GM12801 (cell line): ENCODE data around the gene GUCY2D.

ENCODE experiments used
- TF ChIP-seq, protein P1 (sequence below): IDR thresholded peaks from one replicate; pipeline ENCODE4 v1.5.1; 2011; ENCODE audit warnings: control low read depth; ENCODE audit not compliant: insufficient read length; ENCODE audit errors: extremely low read depth

The GUCY2D gene

DNA sequence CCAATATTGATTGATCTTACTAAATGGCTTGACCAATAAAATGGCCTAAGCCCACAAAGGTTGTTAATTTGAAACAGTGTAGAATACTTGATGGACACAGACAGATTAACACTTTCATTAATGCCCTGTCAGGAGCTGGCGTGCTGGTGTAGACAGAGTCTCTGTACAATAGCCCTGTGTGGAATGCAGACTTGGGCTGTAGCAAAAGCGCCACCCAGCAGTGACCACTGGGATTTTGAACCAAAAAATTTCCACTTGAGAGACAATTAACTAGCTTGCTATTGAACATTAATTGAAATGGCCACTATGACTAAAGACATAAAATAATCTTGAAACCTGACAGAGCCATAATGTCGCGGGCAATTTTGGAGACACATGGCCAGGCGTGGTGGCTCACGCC is 19.7 kb upstream of the GUCY2D start:
- TF ChIP-seq, protein P1, sequence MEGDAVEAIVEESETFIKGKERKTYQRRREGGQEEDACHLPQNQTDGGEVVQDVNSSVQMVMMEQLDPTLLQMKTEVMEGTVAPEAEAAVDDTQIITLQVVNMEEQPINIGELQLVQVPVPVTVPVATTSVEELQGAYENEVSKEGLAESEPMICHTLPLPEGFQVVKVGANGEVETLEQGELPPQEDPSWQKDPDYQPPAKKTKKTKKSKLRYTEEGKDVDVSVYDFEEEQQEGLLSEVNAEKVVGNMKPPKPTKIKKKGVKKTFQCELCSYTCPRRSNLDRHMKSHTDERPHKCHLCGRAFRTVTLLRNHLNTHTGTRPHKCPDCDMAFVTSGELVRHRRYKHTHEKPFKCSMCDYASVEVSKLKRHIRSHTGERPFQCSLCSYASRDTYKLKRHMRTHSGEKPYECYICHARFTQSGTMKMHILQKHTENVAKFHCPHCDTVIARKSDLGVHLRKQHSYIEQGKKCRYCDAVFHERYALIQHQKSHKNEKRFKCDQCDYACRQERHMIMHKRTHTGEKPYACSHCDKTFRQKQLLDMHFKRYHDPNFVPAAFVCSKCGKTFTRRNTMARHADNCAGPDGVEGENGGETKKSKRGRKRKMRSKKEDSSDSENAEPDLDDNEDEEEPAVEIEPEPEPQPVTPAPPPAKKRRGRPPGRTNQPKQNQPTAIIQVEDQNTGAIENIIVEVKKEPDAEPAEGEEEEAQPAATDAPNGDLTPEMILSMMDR: no peak

- TF ChIP-seq, protein P1: no peak
Observed at GRCh38 chr17:7984904-7985303, 17.5 kb upstream of the GUCY2D start.

DNA sequence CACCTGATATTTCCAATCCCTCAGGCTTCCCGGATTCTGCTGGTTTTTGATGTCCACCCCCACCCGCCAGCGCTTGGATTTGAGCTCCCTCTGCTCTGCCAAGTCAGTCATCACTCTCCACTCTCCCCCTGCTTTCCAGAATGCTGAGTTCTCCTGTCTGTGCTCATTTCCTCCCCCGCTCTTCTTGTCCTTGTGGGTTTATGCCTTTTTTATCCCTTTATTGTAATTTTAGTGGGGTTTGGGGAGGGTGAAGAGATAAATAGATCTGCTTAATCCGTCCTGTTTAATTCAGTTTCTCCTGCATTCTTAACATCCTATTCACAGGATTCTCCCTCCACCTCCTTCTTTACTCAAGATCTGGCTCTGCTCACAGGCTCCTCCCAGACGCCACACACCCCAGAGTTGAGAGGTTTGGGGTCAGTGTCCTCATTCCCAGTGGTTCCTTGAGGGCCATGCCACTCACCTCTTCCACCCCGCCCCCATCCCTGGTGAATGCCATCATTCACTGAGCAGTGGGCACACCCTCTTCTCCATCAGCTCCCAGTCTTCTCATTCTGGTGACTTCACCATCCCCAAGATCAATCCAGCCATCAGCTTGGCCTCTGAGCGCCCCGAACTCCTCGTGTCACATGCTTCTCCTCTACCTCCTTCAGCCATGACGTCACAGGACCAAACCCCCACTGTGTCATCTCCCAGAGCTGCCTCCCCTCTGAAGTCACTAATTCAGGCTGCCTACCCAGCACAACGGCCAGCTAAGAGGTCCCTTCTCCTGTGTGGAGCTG is 15.1 kb upstream of the GUCY2D start:
- TF ChIP-seq, protein P1: no peak

DNA sequence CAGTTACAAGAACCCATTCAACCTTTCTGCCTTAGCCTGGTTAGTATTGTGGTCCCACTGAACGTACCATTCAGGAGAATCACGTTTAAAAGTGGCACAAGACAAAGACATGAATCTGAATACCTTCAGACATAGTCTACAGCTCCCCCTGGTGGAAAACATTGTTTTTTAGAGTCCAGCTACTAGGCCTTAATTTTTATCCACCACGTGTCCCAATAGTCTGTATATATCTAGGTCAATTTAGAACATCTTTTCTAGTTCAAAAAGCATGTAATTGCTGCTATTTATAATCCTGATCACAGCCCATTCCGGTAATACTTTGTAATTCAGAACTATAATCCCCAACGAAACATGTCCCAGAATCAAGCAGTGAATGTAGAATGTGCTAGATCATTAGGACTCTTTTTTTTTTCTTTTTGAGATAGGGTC is 13.7 kb upstream of the GUCY2D start:
- TF ChIP-seq, protein P1: no peak

- TF ChIP-seq, protein P1: no peak
Observed at GRCh38 chr17:7989781-7990655, 12.4 kb upstream of the GUCY2D start.

- TF ChIP-seq, protein P1: no peak
Observed at GRCh38 chr17:7992516-7992915, 9.9 kb upstream of the GUCY2D start.

GRCh38 chr17:7992924-7993323 is 9.5 kb upstream of the GUCY2D start:
- TF ChIP-seq, protein P1: no peak
